IMR-90 (cell line): ENCODE data around the gene ZFP36. TPM values are rescaled to one million over a fixed set of nuclear protein-coding genes. Genes with fewer than 3 reads are reported as not detected.

Source experiments
- ATAC-seq: fragments of 200-7000 bp; cut with Tn5 transposase; 2 replicates; pipeline ENCODE4 v1.9.1; 2020; ENCODE audit warnings: low read depth, mild to moderate bottlenecking, moderate library complexity
- BruUV-seq: library from RNA; stranded (reverse); fragments of 400-500 nt; replicated peaks from 2 replicates; lab custom pipeline; 2021; lab: Mats Ljungman, UMichigan
- CTCF ChIA-PET: fragments of 300-600 bp; formaldehyde crosslinking; extraction: SDS; loops from one replicate; lab custom pipeline; 2021; ENCODE audit warnings: antibody characterized with exemption; lab: Yijun Ruan, JAX
- POLR2A ChIA-PET: fragments of 300-600 bp; sonication (Branson Sonifier 250); formaldehyde crosslinking; loops from one replicate; lab custom pipeline; 2022; ENCODE audit warnings: antibody characterized with exemption; ENCODE audit not compliant: unreplicated experiment; lab: Charles Lee
- DNase-seq: peaks from one replicate; pipeline ENCODE4 v3.0.0; 2013
- H2AFZ ChIP-seq: replicated peaks from 2 replicates; pipeline ENCODE3; 2013; ENCODE audit warnings: low read length, mild to moderate bottlenecking; ENCODE audit not compliant: poor library complexity
- H2AK5ac ChIP-seq: 2 replicates; pipeline ENCODE4 v1.6.1; 2013; ENCODE audit warnings: low read depth, low read length, inconsistent platforms
- H2AK9ac ChIP-seq: replicated peaks from 2 replicates; pipeline ENCODE3; 2013; ENCODE audit warnings: mild to moderate bottlenecking, low read depth, low read length, moderate library complexity; ENCODE audit not compliant: poor library complexity
- H2BK120ac ChIP-seq: 2 replicates; pipeline ENCODE4 v1.6.1; 2013; ENCODE audit warnings: low read depth, low read length, inconsistent platforms
- H2BK15ac ChIP-seq: 3 replicates; pipeline ENCODE4 v1.6.1; 2013; ENCODE audit warnings: low read depth, low read length, inconsistent platforms
- H2BK20ac ChIP-seq: 2 replicates; pipeline ENCODE4 v1.6.1; 2013; ENCODE audit warnings: low read depth, mild to moderate bottlenecking, inconsistent platforms, low read length, moderate library complexity
- H2BK5ac ChIP-seq: 2 replicates; pipeline ENCODE4 v1.6.1; 2013; ENCODE audit warnings: mild to moderate bottlenecking, low read depth, low read length, inconsistent platforms; ENCODE audit not compliant: poor library complexity, severe bottlenecking
- H3K14ac ChIP-seq: replicated peaks from 2 replicates; pipeline ENCODE4 v1.6.1; 2013; ENCODE audit warnings: low read depth, low read length, inconsistent platforms
- H3K18ac ChIP-seq: 2 replicates; pipeline ENCODE4 v1.6.1; 2013; ENCODE audit warnings: low read depth, low read length, control low read depth
- H3K23ac ChIP-seq: 2 replicates; pipeline ENCODE4 v1.6.1; 2013; ENCODE audit warnings: low read depth, low read length, inconsistent platforms
- H3K27ac ChIP-seq: 2 replicates; pipeline ENCODE4 v1.5.1; 2013; ENCODE audit warnings: mild to moderate bottlenecking, control low read depth, low read length; ENCODE audit not compliant: insufficient read depth
- H3K27me3 ChIP-seq: 2 replicates; pipeline ENCODE4 v1.6.1; 2013; ENCODE audit warnings: low read length; ENCODE audit not compliant: control insufficient read depth, insufficient read depth
- H3K36me3 ChIP-seq: 2 replicates; pipeline ENCODE4 v1.6.1; 2013; ENCODE audit warnings: low read length, mixed read lengths; ENCODE audit not compliant: control insufficient read depth, insufficient read depth
- H3K4ac ChIP-seq: 2 replicates; pipeline ENCODE4 v1.6.1; 2013; ENCODE audit warnings: low read depth, low read length, inconsistent platforms
- H3K4me1 ChIP-seq: 2 replicates; pipeline ENCODE4 v1.6.1; 2013; ENCODE audit warnings: low read length, mixed read lengths; ENCODE audit not compliant: control insufficient read depth, insufficient read depth
- H3K4me2 ChIP-seq: 2 replicates; pipeline ENCODE4 v1.6.1; 2013; ENCODE audit warnings: low read depth, mild to moderate bottlenecking, control low read depth, low read length, moderate library complexity
- H3K4me3 ChIP-seq: 2 replicates; pipeline ENCODE4 v1.5.1; 2013; ENCODE audit warnings: low read depth, mild to moderate bottlenecking, control low read depth, low read length, moderate library complexity; ENCODE audit not compliant: insufficient read depth
- H3K56ac ChIP-seq: 2 replicates; pipeline ENCODE4 v1.6.1; 2013; ENCODE audit warnings: low read length, inconsistent platforms; ENCODE audit not compliant: insufficient read depth; ENCODE audit errors: extremely low read depth
- H3K79me1 ChIP-seq, 2 experiments: 2 replicates each; pipeline ENCODE4 v1.6.1; 2013; ENCODE audit warnings: low read length in 2 of 2, inconsistent platforms in 1 of 2, low read depth in 1 of 2
- H3K9ac ChIP-seq: 2 replicates; pipeline ENCODE4 v1.6.1; 2013; ENCODE audit warnings: low read depth, low read length, control low read depth
- H3K9me1 ChIP-seq: 2 replicates; pipeline ENCODE4 v1.6.1; 2013; ENCODE audit warnings: low read length, inconsistent platforms; ENCODE audit not compliant: insufficient read depth
- H3K9me3 ChIP-seq: 2 replicates; pipeline ENCODE4 v1.6.1; 2013; ENCODE audit warnings: low read length; ENCODE audit not compliant: control insufficient read depth, insufficient read depth
- H4K20me1 ChIP-seq: 2 replicates; pipeline ENCODE4 v1.6.1; 2013; ENCODE audit warnings: low read length, inconsistent platforms; ENCODE audit not compliant: insufficient read depth
- H4K5ac ChIP-seq: 2 replicates; pipeline ENCODE4 v1.6.1; 2013; ENCODE audit warnings: mild to moderate bottlenecking, low read depth, low read length, control low read depth
- H4K8ac ChIP-seq, 2 experiments: 2 replicates each; pipeline ENCODE4 v1.6.1; 2013; ENCODE audit warnings: low read depth in 2 of 2, low read length in 2 of 2, control low read depth in 1 of 2, inconsistent platforms in 1 of 2
- H4K91ac ChIP-seq: 2 replicates; pipeline ENCODE4 v1.6.1; 2013; ENCODE audit warnings: low read depth, low read length, inconsistent platforms; ENCODE audit not compliant: insufficient read depth
- BHLHE40 ChIP-seq: fragments of 150-350 bp; IDR thresholded peaks from 2 replicates; pipeline ENCODE4 v1.6.1; 2016; ENCODE audit warnings: mild to moderate bottlenecking, low read depth, low read length
- CEBPB ChIP-seq: IDR thresholded peaks from 2 replicates; pipeline ENCODE4 v1.6.1; 2012; ENCODE audit warnings: low read depth, low read length, improper control_type of control experiment
- CHD1 ChIP-seq: IDR thresholded peaks from 2 replicates; pipeline ENCODE4 v1.6.1; 2012; ENCODE audit warnings: low read depth, low read length, improper control_type of control experiment
- ELK1 ChIP-seq: fragments of 150-350 bp; IDR thresholded peaks from 2 replicates; pipeline ENCODE4 v1.6.1; 2016; ENCODE audit warnings: low read depth, mild to moderate bottlenecking, low read length, moderate library complexity, borderline replicate concordance
- FOS ChIP-seq: fragments of 150-350 bp; IDR thresholded peaks from 2 replicates; pipeline ENCODE4 v1.6.1; 2016; ENCODE audit warnings: low read depth, low read length
- MAFK ChIP-seq: IDR thresholded peaks from 2 replicates; pipeline ENCODE4 v1.6.1; 2012; ENCODE audit warnings: low read depth, low read length, improper control_type of control experiment
- MXI1 ChIP-seq: IDR thresholded peaks from 2 replicates; pipeline ENCODE4 v1.6.1; 2012; ENCODE audit warnings: low read depth, mild to moderate bottlenecking, low read length, moderate library complexity, borderline replicate concordance
- NFE2L2 ChIP-seq: fragments of 150-350 bp; IDR thresholded peaks from 2 replicates; pipeline ENCODE4 v1.6.1; 2016; ENCODE audit warnings: low read depth, mild to moderate bottlenecking, low read length
- POLR2A ChIP-seq: IDR thresholded peaks from 2 replicates; pipeline ENCODE4 v1.6.1; 2012; ENCODE audit warnings: mild to moderate bottlenecking, low read depth, low read length
- RAD21 ChIP-seq: IDR thresholded peaks from 2 replicates; pipeline ENCODE4 v1.6.1; 2012; ENCODE audit warnings: low read length, improper control_type of control experiment
- RCOR1 ChIP-seq: IDR thresholded peaks from 2 replicates; pipeline ENCODE4 v1.6.1; 2012; ENCODE audit warnings: mild to moderate bottlenecking, low read length, improper control_type of control experiment; ENCODE audit not compliant: insufficient replicate concordance
- RFX5 ChIP-seq: IDR thresholded peaks from 2 replicates; pipeline ENCODE4 v1.8.0; 2012; ENCODE audit warnings: low read depth, mild to moderate bottlenecking, low read length, moderate library complexity
- USF2 ChIP-seq: fragments of 150-350 bp; IDR thresholded peaks from 2 replicates; pipeline ENCODE4 v1.6.1; 2017; ENCODE audit warnings: mild to moderate bottlenecking, antibody characterized with exemption, low read length, low read depth
- WGBS, 2 experiments: methylation state at CpG; one replicate each; pipeline versions ENCODE4 v1.1.5 to v1.1.7; 2013; ENCODE audit warnings: missing lambda C conversion rate in 2 of 2; ENCODE audit not compliant: insufficient read length in 1 of 2; ENCODE audit errors: extremely low coverage in 2 of 2; 5-methylcytosine and 5-hydroxymethylcytosine counted together
- dilution Hi-C: fragments of 300-500 bp; cut with HindIII; formaldehyde crosslinking; loops from one replicate; pipeline ENCODE4 v1.14.3; 2018; ENCODE audit warnings: low sequenced_read_pairs; ENCODE audit not compliant: unreplicated experiment
- in situ Hi-C: fragments of 300-500 bp; cut with MboI; formaldehyde crosslinking; loops from 3 replicates; pipeline ENCODE4 v1.14.3; 2019; ENCODE audit warnings: low sequenced_read_pairs, inconsistent platforms, mixed read lengths
- intact Hi-C: fragments of 100-400 bp; cut with micrococcal nuclease; formaldehyde crosslinking; loops from 2 replicates; pipeline ENCODE4 v1.10.0; 2022
- polyA plus RNA-seq, 3 experiments: library from polyadenylated mRNA; depleted of rRNA; stranded (reverse); fragments of >200 nt; gene quantifications; 2 replicates each; pipeline ENCODE4 v1.2.3, GENCODE V29; 2012; ENCODE audit warnings: low replicate concordance in 1 of 3
- total RNA-seq: library from RNA; depleted of rRNA; stranded (reverse); fragments of >200 nt; gene quantifications from 2 replicates; pipeline ENCODE4 v1.2.3, GENCODE V29; 2012

ZFP36 gene
- total and polyA plus RNA-seq, 2 of the 4 experiments (the other 2 are of a cell fraction), result 1.4 to 45.0 TPM

GRCh38 chr19:39405261-39405957 is 1.2 kb upstream of the ZFP36 start (continued):
- TF ChIP-seq MXI1, result no peak

GRCh38 chr19:39405958-39406655 is 540 bp upstream of the ZFP36 start:
- intact Hi-C loops, result no loop called here
- H2BK20ac ChIP-seq, result peak overlapping the region; percentile 64; the same call in 1 of the 2 replicates
- peak overlapping the region; percentile 90 for H3K23ac ChIP-seq
- in situ Hi-C loops, result no loop called here
- ATAC-seq, result no peak
- peaks cover 15% of the 10 kb centered on the region for H3K36me3 ChIP-seq
- peak overlapping the region; percentile 82; the same call in 2 of the 3 replicates for H2BK15ac ChIP-seq
- H3K14ac ChIP-seq, result peak overlapping the region; percentile 87
- peak overlapping the region; percentile 91 for H4K91ac ChIP-seq
- CTCF ChIA-PET, result no interaction called here
- peak overlapping the region; percentile 91 for H2AK5ac ChIP-seq
- H3K9ac ChIP-seq, result peak overlapping the region; percentile 84
- peak overlapping the region; percentile 89 for H2AK9ac ChIP-seq
- peaks cover 36% of the 10 kb centered on the region for H4K20me1 ChIP-seq
- peaks cover 9% of the 10 kb centered on the region for H3K9me1 ChIP-seq
- peak overlapping the region; percentile 86 for H4K5ac ChIP-seq
- peak overlapping the region; percentile 46; the same call in 1 of the 2 replicates for H3K56ac ChIP-seq
- peak overlapping the region; percentile 82 for H2BK5ac ChIP-seq
- H3K18ac ChIP-seq, result peak overlapping the region; percentile 94
- H4K8ac ChIP-seq, result peak overlapping the region; percentile 59 to 64; a peak in 3 of 4 replicates
- POLR2A ChIA-PET, result interaction anchor here (0.6 to 1.9 kb wide), 4 partner anchors 8 to 30 kb away, joined by 3 to 14 read pairs (median 4); partner anchors contain the start of genes MED29, PAF1 and RPS16
- peak overlapping the region; percentile 87 for H3K27ac ChIP-seq
- DNase-seq, result no peak
- H3K9me3 ChIP-seq, result no peaks in the 10 kb centered on the region
- peak overlapping the region; percentile 90 for H2BK120ac ChIP-seq
- peak overlapping the region; percentile 35 for H3K4me3 ChIP-seq
- 0% methylated on average over 1 of the region's 22 CpGs; no CpG with 5 or more reads in 1 of the 2 experiments for WGBS, 2 experiments
- peak overlapping the region; percentile 93 for H3K4me2 ChIP-seq
- peaks cover 0 to 40% of the 10 kb centered on the region in 2 experiments; a peak in 2 of 4 replicates for H3K79me1 ChIP-seq
- BruUV-seq, result no TSS peak
- peak overlapping the region; percentile 95 for H3K4ac ChIP-seq
- H3K4me1 ChIP-seq, result peaks cover 33% of the 10 kb centered on the region
- no peaks in the 10 kb centered on the region for H3K27me3 ChIP-seq
- dilution Hi-C loops, result no loop called here
- peak overlapping the region; percentile 74 for H2AFZ ChIP-seq
- no peak; the same call in 1 of the 2 replicates for TF ChIP-seq BHLHE40
- no peak for TF ChIP-seq ELK1
- TF ChIP-seq MXI1, result no peak
- TF ChIP-seq RFX5, result no peak
- TF ChIP-seq CHD1, result no peak
- TF ChIP-seq POLR2A, result no peak
- no peak for TF ChIP-seq FOS
- TF ChIP-seq NFE2L2, result no peak
- no peak for TF ChIP-seq RAD21
- TF ChIP-seq MAFK, result no peak
- no peak for TF ChIP-seq USF2
- TF ChIP-seq RCOR1, result no peak
- no peak for TF ChIP-seq CEBPB
